HCT116 (cell line): ENCODE data around the gene FAM50B. TPM values are rescaled to one million over a fixed set of nuclear protein-coding genes. Genes with fewer than 3 reads are reported as not detected.

Experiments used
- ATAC-seq: fragments of 200-7000 bp; cut with Tn5 transposase; 2 replicates; pipeline ENCODE4 v1.9.1; 2020; ENCODE audit warnings: mild to moderate bottlenecking, moderate library complexity
- BruUV-seq: library from RNA; stranded (reverse); fragments of 400-500 nt; replicated peaks from 2 replicates; lab custom pipeline; 2021; lab: Mats Ljungman, UMichigan
- CTCF ChIA-PET: fragments of 300-600 bp; sonication (Branson Sonifier 250); formaldehyde crosslinking; loops from one replicate; lab custom pipeline; 2021; ENCODE audit warnings: antibody characterized with exemption; lab: Charles Lee
- POLR2A ChIA-PET: fragments of 300-600, 350-600 bp; sonication (Branson Sonifier 250); formaldehyde crosslinking; loops from one replicate; lab custom pipeline; 2021; ENCODE audit warnings: antibody characterized with exemption; lab: Charles Lee
- RAD21 ChIA-PET, 2 experiments: fragments of 300-600 bp; sonication (Branson Sonifier 250); formaldehyde crosslinking; loops; one replicate each; lab custom pipeline; 2023; ENCODE audit warnings: low total read pairs in 2 of 2; ENCODE audit not compliant: uncharacterized antibody in 2 of 2, unreplicated experiment in 2 of 2, low non-redundant PET in 1 of 2; lab: Charles Lee
- DNase-seq: peaks from one replicate; pipeline ENCODE4 v3.0.0-alpha.2; 2010; ENCODE audit warnings: low read depth, low spot score
- H2AFZ ChIP-seq: fragments of 200-600 bp; shearing (Covaris generic), sonication (generic); 2 replicates; pipeline ENCODE4 v1.6.1; 2017; ENCODE audit warnings: low read depth, mixed run types, mixed read lengths, antibody characterized with exemption, low read length; ENCODE audit not compliant: poor library complexity, severe bottlenecking
- H3K27ac ChIP-seq: 2 replicates; pipeline ENCODE4 v1.5.1; 2012; ENCODE audit warnings: low read depth, low read length
- H3K27me3 ChIP-seq: fragments of 200-600 bp; sonication (generic); 2 replicates; pipeline ENCODE4 v1.6.1; 2016; ENCODE audit warnings: mixed run types, low read length, mixed read lengths; ENCODE audit not compliant: insufficient read depth
- H3K36me3 ChIP-seq, 2 experiments: fragments of 200-500 bp in 1 of 2; fragments of 200-600 bp in 1 of 2; sonication (Bioruptor generic) in 1 of 2; sonication (generic) in 1 of 2; 2 replicates each; pipeline versions ENCODE4 v1.5.1 to v1.6.1; 2014 to 2016; ENCODE audit warnings: low read length in 2 of 2, inconsistent platforms in 1 of 2, mixed read lengths in 1 of 2, mixed run types in 1 of 2; ENCODE audit not compliant: insufficient read depth in 2 of 2, control insufficient read depth in 1 of 2
- H3K4me1 ChIP-seq, 2 experiments: fragments of 200-600 bp in 1 of 2; sonication (generic) in 1 of 2; 2 replicates each; pipeline versions ENCODE4 v1.5.1 to v1.6.1; 2012 to 2017; ENCODE audit warnings: low read length in 2 of 2, inconsistent platforms in 1 of 2, mild to moderate bottlenecking in 1 of 2, mixed read lengths in 1 of 2, mixed run types in 1 of 2, moderate library complexity in 1 of 2; ENCODE audit not compliant: insufficient read depth in 2 of 2, control insufficient read depth in 1 of 2
- H3K4me2 ChIP-seq: fragments of 200-600 bp; sonication (generic); 2 replicates; pipeline ENCODE4 v1.6.1; 2017; ENCODE audit warnings: mixed run types, low read length, mixed read lengths
- H3K4me3 ChIP-seq, 2 experiments: fragments of 200-600 bp in 1 of 2; sonication (generic) in 1 of 2; replicated peaks in 1 of 2; 2 replicates each; pipeline ENCODE4 v1.5.1; 2011 to 2016; ENCODE audit warnings: low read length in 2 of 2, control low read depth in 1 of 2, low read depth in 1 of 2, mild to moderate bottlenecking in 1 of 2, mixed read lengths in 1 of 2, mixed run types in 1 of 2
- H3K79me2 ChIP-seq: fragments of 200-600 bp; sonication (generic); 2 replicates; pipeline ENCODE4 v1.6.1; 2017; ENCODE audit warnings: mild to moderate bottlenecking, mixed run types, low read length, moderate library complexity, mixed read lengths; ENCODE audit not compliant: insufficient read depth
- H3K9ac ChIP-seq: fragments of 200-600 bp; sonication (generic); 2 replicates; pipeline ENCODE4 v1.6.1; 2016; ENCODE audit warnings: low read length, mixed read lengths
- H3K9me2 ChIP-seq: fragments of 200-600 bp; sonication (generic), shearing (Covaris generic); 2 replicates; pipeline ENCODE4 v1.6.1; 2017; ENCODE audit warnings: mixed run types, mild to moderate bottlenecking, moderate library complexity; ENCODE audit not compliant: insufficient read depth
- H3K9me3 ChIP-seq, 2 experiments: fragments of 200-500 bp in 1 of 2; fragments of 200-600 bp in 1 of 2; sonication (Bioruptor generic) in 1 of 2; sonication (generic) in 1 of 2; 2 replicates each; pipeline ENCODE4 v1.6.1; 2014 to 2017; ENCODE audit warnings: low read length in 2 of 2, mixed read lengths in 2 of 2, inconsistent platforms in 1 of 2, low read depth in 1 of 2, mild to moderate bottlenecking in 1 of 2, mixed run types in 1 of 2, moderate library complexity in 1 of 2; ENCODE audit not compliant: control insufficient read depth in 1 of 2, insufficient read depth in 1 of 2
- H4K20me1 ChIP-seq: fragments of 200-600 bp; sonication (generic), shearing (Covaris generic); 2 replicates; pipeline ENCODE4 v1.6.1; 2017; ENCODE audit warnings: mixed run types, mild to moderate bottlenecking, moderate library complexity; ENCODE audit not compliant: insufficient read depth
- ATF3 ChIP-seq: IDR thresholded peaks from 2 replicates; pipeline ENCODE4 v1.6.1; 2012
- EGR1 ChIP-seq: IDR thresholded peaks from 2 replicates; pipeline ENCODE4 v1.6.1; 2012; ENCODE audit warnings: low read depth
- ELF1 ChIP-seq: IDR thresholded peaks from 2 replicates; pipeline ENCODE4 v1.6.1; 2012; ENCODE audit warnings: low read depth, borderline replicate concordance
- EZH2phosphoT487 ChIP-seq: fragments of 200-600 bp; IDR thresholded peaks from 2 replicates; pipeline ENCODE4 v1.6.1; 2018; ENCODE audit warnings: antibody characterized with exemption, borderline replicate concordance
- FOSL1 ChIP-seq: IDR thresholded peaks from 2 replicates; pipeline ENCODE4 v1.6.1; 2012; ENCODE audit warnings: low read depth
- JUND ChIP-seq: IDR thresholded peaks from 2 replicates; pipeline ENCODE4 v1.6.1; 2012
- RAD21 ChIP-seq: IDR thresholded peaks from 2 replicates; pipeline ENCODE4 v1.6.1; 2012; ENCODE audit warnings: low read depth, mild to moderate bottlenecking
- REST ChIP-seq: IDR thresholded peaks from 2 replicates; pipeline ENCODE4 v1.6.1; 2012; ENCODE audit warnings: low read depth
- SIN3A ChIP-seq: IDR thresholded peaks from 2 replicates; pipeline ENCODE4 v1.6.1; 2012; ENCODE audit warnings: low read depth
- TCF7L2 ChIP-seq: IDR thresholded peaks from 2 replicates; pipeline ENCODE4 v1.7.0; 2011; ENCODE audit warnings: borderline replicate concordance, inconsistent platforms; ENCODE audit not compliant: insufficient read depth, insufficient read length; ENCODE audit errors: extremely low read depth
- ZFX ChIP-seq: fragments of 450-650 bp; IDR thresholded peaks from 2 replicates; pipeline ENCODE4 v1.6.1; 2017
- intact Hi-C: fragments of 100-400 bp; cut with micrococcal nuclease; formaldehyde crosslinking; loops from 2 replicates; pipeline ENCODE4 v1.10.0; 2022
- total RNA-seq: library from RNA; stranded (reverse); gene quantifications from one replicate; pipeline ENCODE4 v1.2.1, GENCODE V29; 2021; ENCODE audit not compliant: unreplicated experiment

FAM50B gene
- total RNA-seq, 1 experiment from 2014 or later, result 0.86 TPM

GRCh38 chr6:3848380-3848779 lies 793 bp upstream of the FAM50B start:
- H3K9me3 ChIP-seq, result no peaks in the 10 kb centered on the region
- no peaks in the 10 kb centered on the region for H3K27me3 ChIP-seq
- H3K79me2 ChIP-seq, result no peaks in the 10 kb centered on the region
- TF ChIP-seq RAD21, result no peak
- intact Hi-C loops, result no loop called here
- H3K9ac ChIP-seq, result no peak overlapping the region
- H3K4me2 ChIP-seq, result 0 out of 2 replicates have a peak overlapping the region, but pooled peaks have one; percentile 14
- no peaks in the 10 kb centered on the region for H3K36me3 ChIP-seq
- no peak overlapping the region for H2AFZ ChIP-seq
- H3K27ac ChIP-seq, result no peak overlapping the region
- no peak for DNase-seq
- no TSS peak for BruUV-seq
- ATAC-seq, result no peak
- CTCF ChIA-PET, result no interaction called here
- no peaks in the 10 kb centered on the region for H4K20me1 ChIP-seq
- RAD21 ChIA-PET, result no interaction called here
- H3K9me2 ChIP-seq, result no peaks in the 10 kb centered on the region
- POLR2A ChIA-PET, result no interaction called here
- no peaks in the 10 kb centered on the region; a peak in 1 of 4 replicates for H3K4me1 ChIP-seq
- no peak overlapping the region for H3K4me3 ChIP-seq

- POLR2A ChIA-PET, result no interaction called here
- H2AFZ ChIP-seq, result no peak overlapping the region
- H3K9me2 ChIP-seq, result no peaks in the 10 kb centered on the region
- ATAC-seq (no peak), DNase-seq (no peak)
- no peaks in the 10 kb centered on the region for H3K36me3 ChIP-seq
- H3K4me1 ChIP-seq, result no peaks in the 10 kb centered on the region; a peak in 1 of 4 replicates
- no peaks in the 10 kb centered on the region for H4K20me1 ChIP-seq
- no peaks in the 10 kb centered on the region for H3K9me3 ChIP-seq
- RAD21 ChIA-PET, result interaction anchor here in 1 of 2 experiments (0.6 kb wide), 1 partner anchor 141 kb away, joined by 4 read pairs; no protein-coding TSS in a partner anchor
- no TSS peak for BruUV-seq
- intact Hi-C loops, result no loop called here
- H3K4me2 ChIP-seq, result no peak overlapping the region
- H3K79me2 ChIP-seq, result no peaks in the 10 kb centered on the region
- H3K27ac ChIP-seq, result no peak overlapping the region
- no peak overlapping the region for H3K4me3 ChIP-seq
- no peaks in the 10 kb centered on the region for H3K27me3 ChIP-seq
- H3K9ac ChIP-seq, result no peak overlapping the region
- CTCF ChIA-PET, result no interaction called here
- TF ChIP-seq TCF7L2 (no peak), ELF1 (no peak), JUND (no peak), EGR1 (no peak), ATF3 (no peak), EZH2phosphoT487 (no peak), FOSL1 (no peak), SIN3A (no peak), REST (no peak), ZFX (no peak)
Measured at GRCh38 chr6:3849681-3850450, 693 bp downstream of the FAM50B start.
